A549 (cell line): ENCODE measurements around the gene SSU72.
"Not testable (repeated sequence)": the region's sequence is repeated elsewhere in the genome, so short reads cannot be mapped to it uniquely, and the experiment has no call there.

Experiments used
- ESRRA ChIP-seq: fragments of 150-350 bp; IDR thresholded peaks from 2 replicates; pipeline ENCODE4 v1.6.1; 2014; ENCODE audit warnings: mild to moderate bottlenecking, low read length, borderline replicate concordance
- MAZ ChIP-seq: fragments of 150-350 bp; IDR thresholded peaks from 2 replicates; pipeline ENCODE4 v1.6.1; 2014; ENCODE audit warnings: antibody characterized with exemption, low read depth, low read length, borderline replicate concordance
- RARB ChIP-seq: fragments of 250-450 bp; sonication (Bioruptor Pico); IDR thresholded peaks from 2 replicates; pipeline ENCODE4 v1.8.0; 2021; ENCODE audit warnings: mild to moderate bottlenecking, moderate library complexity
- TF ChIP-seq, protein P1 (sequence below): fragments of >200 bp; sonication (Bioruptor Twin); formaldehyde crosslinking; IDR thresholded peaks from 3 replicates; pipeline ENCODE4 v1.5.1; 2016
- TF ChIP-seq, protein P2 (sequence below): fragments of 450-650 bp; IDR thresholded peaks from 2 replicates; pipeline ENCODE4 v1.6.1; 2014; ENCODE audit warnings: antibody characterized with exemption

DNA sequence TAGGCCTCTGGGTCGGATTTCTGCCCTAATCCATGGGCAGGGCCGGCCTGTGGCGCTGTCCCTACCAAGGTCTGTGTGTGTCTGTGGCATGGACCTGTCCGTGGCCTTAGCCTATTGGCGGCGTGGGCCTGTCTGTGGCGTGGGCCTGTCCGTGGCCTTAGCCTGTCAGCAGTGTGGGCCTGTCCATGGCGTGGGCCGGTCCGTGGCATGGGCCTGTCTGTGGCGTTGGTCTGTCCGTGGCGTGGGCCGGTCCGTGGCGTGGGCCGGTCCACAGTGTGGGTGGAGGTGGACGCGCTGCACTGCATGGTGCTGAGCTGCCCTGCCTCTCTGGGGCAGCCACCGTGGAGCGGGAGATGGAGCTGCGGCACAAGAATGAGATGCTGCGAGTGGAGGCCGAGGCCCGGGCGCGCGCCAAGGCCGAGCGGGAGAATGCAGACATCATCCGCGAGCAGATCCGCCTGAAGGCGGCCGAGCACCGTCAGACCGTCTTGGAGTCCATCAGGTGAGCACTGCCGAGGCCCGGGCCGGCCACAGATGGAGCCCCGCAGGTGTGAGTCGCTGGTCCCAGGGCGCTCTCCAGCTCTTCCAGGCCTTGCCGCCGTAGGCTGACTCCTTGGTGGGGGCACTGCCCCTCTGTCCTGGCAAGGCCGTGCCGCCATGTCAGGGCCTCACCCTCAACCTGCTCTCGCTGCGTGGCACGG lies 54.7 kb downstream of the SSU72 start:
- TF ChIP-seq, protein P1, sequence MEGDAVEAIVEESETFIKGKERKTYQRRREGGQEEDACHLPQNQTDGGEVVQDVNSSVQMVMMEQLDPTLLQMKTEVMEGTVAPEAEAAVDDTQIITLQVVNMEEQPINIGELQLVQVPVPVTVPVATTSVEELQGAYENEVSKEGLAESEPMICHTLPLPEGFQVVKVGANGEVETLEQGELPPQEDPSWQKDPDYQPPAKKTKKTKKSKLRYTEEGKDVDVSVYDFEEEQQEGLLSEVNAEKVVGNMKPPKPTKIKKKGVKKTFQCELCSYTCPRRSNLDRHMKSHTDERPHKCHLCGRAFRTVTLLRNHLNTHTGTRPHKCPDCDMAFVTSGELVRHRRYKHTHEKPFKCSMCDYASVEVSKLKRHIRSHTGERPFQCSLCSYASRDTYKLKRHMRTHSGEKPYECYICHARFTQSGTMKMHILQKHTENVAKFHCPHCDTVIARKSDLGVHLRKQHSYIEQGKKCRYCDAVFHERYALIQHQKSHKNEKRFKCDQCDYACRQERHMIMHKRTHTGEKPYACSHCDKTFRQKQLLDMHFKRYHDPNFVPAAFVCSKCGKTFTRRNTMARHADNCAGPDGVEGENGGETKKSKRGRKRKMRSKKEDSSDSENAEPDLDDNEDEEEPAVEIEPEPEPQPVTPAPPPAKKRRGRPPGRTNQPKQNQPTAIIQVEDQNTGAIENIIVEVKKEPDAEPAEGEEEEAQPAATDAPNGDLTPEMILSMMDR, result not testable (repeated sequence)
- not testable (repeated sequence) for TF ChIP-seq ESRRA, RARB, MAZ
- TF ChIP-seq, protein P2, sequence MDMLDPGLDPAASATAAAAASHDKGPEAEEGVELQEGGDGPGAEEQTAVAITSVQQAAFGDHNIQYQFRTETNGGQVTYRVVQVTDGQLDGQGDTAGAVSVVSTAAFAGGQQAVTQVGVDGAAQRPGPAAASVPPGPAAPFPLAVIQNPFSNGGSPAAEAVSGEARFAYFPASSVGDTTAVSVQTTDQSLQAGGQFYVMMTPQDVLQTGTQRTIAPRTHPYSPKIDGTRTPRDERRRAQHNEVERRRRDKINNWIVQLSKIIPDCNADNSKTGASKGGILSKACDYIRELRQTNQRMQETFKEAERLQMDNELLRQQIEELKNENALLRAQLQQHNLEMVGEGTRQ, result not testable (repeated sequence)
